ENCODE data around the gene SPNS3. TPM values are rescaled to one million over a fixed set of nuclear protein-coding genes. Genes with fewer than 3 reads are reported as not detected.

Gene SPNS3
- total and polyA plus RNA-seq, 10 of the 15 experiments (the other 5 are each of a cell fraction or from before 2014, with no cell fraction given), result 0.16 to 2.6 (median 0.97) TPM

- WGBS (ENCODE audit: insufficient coverage, insufficient replicate concordance, low lambda C conversion rate, missing lambda C conversion rate), result 45% methylated on average over 3 of the region's 3 CpGs
These were observed 74.5 kb downstream of the SPNS3 start for GRCh38 chr17:4508207-4508606.

More at GRCh38 chr17:4508207-4508606, 74.5 kb downstream of the SPNS3 start:
- no peaks in the 10 kb centered on the region for H4K20me1 ChIP-seq (ENCODE audit: control insufficient read depth, insufficient read depth)
- in situ Hi-C loops (cut with MboI), result no loop called here
- TF ChIP-seq TARDBP (IDR thresholded peaks at IDR 0.05; ENCODE audit: borderline replicate concordance), result no peak
- no peak for TF ChIP-seq E4F1 (IDR thresholded peaks at IDR 0.05; ENCODE audit: borderline replicate concordance, partially characterized antibody)
- TF ChIP-seq BCL11A (IDR thresholded peaks at IDR 0.05; ENCODE audit: low read depth, low read length), result no peak
- no peak for TF ChIP-seq SPI1 (IDR thresholded peaks at IDR 0.05; ENCODE audit: borderline replicate concordance, insufficient read depth, low read depth, low read length)
- no peak for TF ChIP-seq SKIL (IDR thresholded peaks at IDR 0.05; ENCODE audit: low read depth, poor library complexity, severe bottlenecking)
- TF ChIP-seq YY1 (IDR thresholded peaks at IDR 0.05; ENCODE audit: low read depth, low read length), result no peak
- no peak for TF ChIP-seq TBL1XR1 (IDR thresholded peaks at IDR 0.05; ENCODE audit: low read depth, low read length)
- TF ChIP-seq SMARCA5 (IDR thresholded peaks at IDR 0.05), result no peak
- TF ChIP-seq RELB (IDR thresholded peaks at IDR 0.05; ENCODE audit: low read depth), result no peak
- H3K27me3 ChIP-seq (replicated peaks in 1 of 2; ENCODE audit: control insufficient read depth in 2 of 2, insufficient read depth in 2 of 2, low read length in 1 of 2), result no peaks in the 10 kb centered on the region; a peak in 1 of 4 replicates
- intact Hi-C loops (cut with micrococcal nuclease; ENCODE audit: unreplicated experiment), result no loop called here
- H3K4me3 ChIP-seq, result no peak overlapping the region
- peaks cover 6% of the 10 kb centered on the region; the same call in 1 of the 2 replicates for H3K4me1 ChIP-seq (ENCODE audit: control insufficient read depth, insufficient read depth, low read length)
- no peak overlapping the region for H3K27ac ChIP-seq (ENCODE audit: control insufficient read depth, insufficient read depth)
- ATAC-seq (no peak), DNase-seq (ENCODE audit: low read depth, low spot score) (no peak), FAIRE-seq (no peak)
- no peaks in the 10 kb centered on the region for H3K79me2 ChIP-seq (ENCODE audit: control insufficient read depth, insufficient read depth, low read length)
- ChIA-PET RAD21 (ENCODE audit: unreplicated experiment) (no interaction called here), POLR2A (no interaction called here), CTCF (interaction anchor here (2.0 kb wide), 1 partner anchor 59 kb away, joined by 7 read pairs; no protein-coding TSS in a partner anchor), SMC1A (ENCODE audit: uncharacterized antibody, unreplicated experiment) (interaction anchor here (1.0 kb wide), 1 partner anchor 11 kb away, joined by 4 read pairs; no protein-coding TSS in a partner anchor)
- H3K4me2 ChIP-seq (ENCODE audit: control insufficient read depth, insufficient read depth), result no peak overlapping the region
- H3K36me3 ChIP-seq (ENCODE audit: control insufficient read depth in 2 of 2, insufficient read depth in 2 of 2, low read length in 1 of 2), result no peaks in the 10 kb centered on the region
- no peak overlapping the region for H2AFZ ChIP-seq (ENCODE audit: control insufficient read depth, low read depth, low read length)
- H3K9ac ChIP-seq (ENCODE audit: control insufficient read depth, insufficient read depth, low read length), result no peak overlapping the region
- no peaks in the 10 kb centered on the region for H3K9me3 ChIP-seq (replicated peaks; ENCODE audit: control insufficient read depth, insufficient read depth, low read length)
- BruUV-seq (replicated peaks), result no TSS peak
